HCT116 (cell line): ENCODE data around the gene TCEANC2. TPM values are rescaled to one million over a fixed set of nuclear protein-coding genes. Genes with fewer than 3 reads are reported as not detected.

Source experiments
- ATAC-seq: fragments of 200-7000 bp; cut with Tn5 transposase; 2 replicates; pipeline ENCODE4 v1.9.1; 2020; ENCODE audit warnings: mild to moderate bottlenecking, moderate library complexity
- BruUV-seq: library from RNA; stranded (reverse); fragments of 400-500 nt; replicated peaks from 2 replicates; lab custom pipeline; 2021; lab: Mats Ljungman, UMichigan
- CTCF ChIA-PET: fragments of 300-600 bp; sonication (Branson Sonifier 250); formaldehyde crosslinking; loops from one replicate; lab custom pipeline; 2021; ENCODE audit warnings: antibody characterized with exemption; lab: Charles Lee
- POLR2A ChIA-PET: fragments of 300-600, 350-600 bp; sonication (Branson Sonifier 250); formaldehyde crosslinking; loops from one replicate; lab custom pipeline; 2021; ENCODE audit warnings: antibody characterized with exemption; lab: Charles Lee
- RAD21 ChIA-PET, 2 experiments: fragments of 300-600 bp; sonication (Branson Sonifier 250); formaldehyde crosslinking; loops; one replicate each; lab custom pipeline; 2023; ENCODE audit warnings: low total read pairs in 2 of 2; ENCODE audit not compliant: uncharacterized antibody in 2 of 2, unreplicated experiment in 2 of 2, low non-redundant PET in 1 of 2; lab: Charles Lee
- DNase-seq: peaks from one replicate; pipeline ENCODE4 v3.0.0-alpha.2; 2010; ENCODE audit warnings: low read depth, low spot score
- H2AFZ ChIP-seq: fragments of 200-600 bp; shearing (Covaris generic), sonication (generic); 2 replicates; pipeline ENCODE4 v1.6.1; 2017; ENCODE audit warnings: low read depth, mixed run types, mixed read lengths, antibody characterized with exemption, low read length; ENCODE audit not compliant: poor library complexity, severe bottlenecking
- H3K27ac ChIP-seq: 2 replicates; pipeline ENCODE4 v1.5.1; 2012; ENCODE audit warnings: low read depth, low read length
- H3K27me3 ChIP-seq: fragments of 200-600 bp; sonication (generic); 2 replicates; pipeline ENCODE4 v1.6.1; 2016; ENCODE audit warnings: mixed run types, low read length, mixed read lengths; ENCODE audit not compliant: insufficient read depth
- H3K36me3 ChIP-seq, 2 experiments: fragments of 200-500 bp in 1 of 2; fragments of 200-600 bp in 1 of 2; sonication (Bioruptor generic) in 1 of 2; sonication (generic) in 1 of 2; 2 replicates each; pipeline versions ENCODE4 v1.5.1 to v1.6.1; 2014 to 2016; ENCODE audit warnings: low read length in 2 of 2, inconsistent platforms in 1 of 2, mixed read lengths in 1 of 2, mixed run types in 1 of 2; ENCODE audit not compliant: insufficient read depth in 2 of 2, control insufficient read depth in 1 of 2
- H3K4me1 ChIP-seq, 2 experiments: fragments of 200-600 bp in 1 of 2; sonication (generic) in 1 of 2; 2 replicates each; pipeline versions ENCODE4 v1.5.1 to v1.6.1; 2012 to 2017; ENCODE audit warnings: low read length in 2 of 2, inconsistent platforms in 1 of 2, mild to moderate bottlenecking in 1 of 2, mixed read lengths in 1 of 2, mixed run types in 1 of 2, moderate library complexity in 1 of 2; ENCODE audit not compliant: insufficient read depth in 2 of 2, control insufficient read depth in 1 of 2
- H3K4me2 ChIP-seq: fragments of 200-600 bp; sonication (generic); 2 replicates; pipeline ENCODE4 v1.6.1; 2017; ENCODE audit warnings: mixed run types, low read length, mixed read lengths
- H3K4me3 ChIP-seq, 2 experiments: fragments of 200-600 bp in 1 of 2; sonication (generic) in 1 of 2; replicated peaks in 1 of 2; 2 replicates each; pipeline ENCODE4 v1.5.1; 2011 to 2016; ENCODE audit warnings: low read length in 2 of 2, control low read depth in 1 of 2, low read depth in 1 of 2, mild to moderate bottlenecking in 1 of 2, mixed read lengths in 1 of 2, mixed run types in 1 of 2
- H3K79me2 ChIP-seq: fragments of 200-600 bp; sonication (generic); 2 replicates; pipeline ENCODE4 v1.6.1; 2017; ENCODE audit warnings: mild to moderate bottlenecking, mixed run types, low read length, moderate library complexity, mixed read lengths; ENCODE audit not compliant: insufficient read depth
- H3K9ac ChIP-seq: fragments of 200-600 bp; sonication (generic); 2 replicates; pipeline ENCODE4 v1.6.1; 2016; ENCODE audit warnings: low read length, mixed read lengths
- H3K9me2 ChIP-seq: fragments of 200-600 bp; sonication (generic), shearing (Covaris generic); 2 replicates; pipeline ENCODE4 v1.6.1; 2017; ENCODE audit warnings: mixed run types, mild to moderate bottlenecking, moderate library complexity; ENCODE audit not compliant: insufficient read depth
- H3K9me3 ChIP-seq, 2 experiments: fragments of 200-500 bp in 1 of 2; fragments of 200-600 bp in 1 of 2; sonication (Bioruptor generic) in 1 of 2; sonication (generic) in 1 of 2; 2 replicates each; pipeline ENCODE4 v1.6.1; 2014 to 2017; ENCODE audit warnings: low read length in 2 of 2, mixed read lengths in 2 of 2, inconsistent platforms in 1 of 2, low read depth in 1 of 2, mild to moderate bottlenecking in 1 of 2, mixed run types in 1 of 2, moderate library complexity in 1 of 2; ENCODE audit not compliant: control insufficient read depth in 1 of 2, insufficient read depth in 1 of 2
- H4K20me1 ChIP-seq: fragments of 200-600 bp; sonication (generic), shearing (Covaris generic); 2 replicates; pipeline ENCODE4 v1.6.1; 2017; ENCODE audit warnings: mixed run types, mild to moderate bottlenecking, moderate library complexity; ENCODE audit not compliant: insufficient read depth
- EZH2phosphoT487 ChIP-seq: fragments of 200-600 bp; IDR thresholded peaks from 2 replicates; pipeline ENCODE4 v1.6.1; 2018; ENCODE audit warnings: antibody characterized with exemption, borderline replicate concordance
- SIN3A ChIP-seq: IDR thresholded peaks from 2 replicates; pipeline ENCODE4 v1.6.1; 2012; ENCODE audit warnings: low read depth
- TCF7L2 ChIP-seq: IDR thresholded peaks from 2 replicates; pipeline ENCODE4 v1.7.0; 2011; ENCODE audit warnings: borderline replicate concordance, inconsistent platforms; ENCODE audit not compliant: insufficient read depth, insufficient read length; ENCODE audit errors: extremely low read depth
- ZBTB33 ChIP-seq: IDR thresholded peaks from 2 replicates; pipeline ENCODE4 v1.6.1; 2011; ENCODE audit warnings: mild to moderate bottlenecking, low read length, moderate library complexity; ENCODE audit not compliant: insufficient replicate concordance; ENCODE audit errors: extremely low read depth
- intact Hi-C: fragments of 100-400 bp; cut with micrococcal nuclease; formaldehyde crosslinking; loops from 2 replicates; pipeline ENCODE4 v1.10.0; 2022
- total RNA-seq: library from RNA; stranded (reverse); gene quantifications from one replicate; pipeline ENCODE4 v1.2.1, GENCODE V29; 2021; ENCODE audit not compliant: unreplicated experiment

The TCEANC2 gene
- total RNA-seq, 1 experiment from 2014 or later = 5.4 TPM

- no peak for TF ChIP-seq ZBTB33
Measured at GRCh38 chr1:54027848-54028247, 25.6 kb upstream of the TCEANC2 start (continued).

- H3K27me3 ChIP-seq = no peaks in the 10 kb centered on the region
- peaks cover 0 to 3% of the 10 kb centered on the region in 2 experiments; a peak in 1 of 4 replicates for H3K36me3 ChIP-seq
- DNase-seq = no peak
- no peak overlapping the region for H3K9ac ChIP-seq
- TF ChIP-seq SIN3A (no peak), EZH2phosphoT487 (no peak), TCF7L2 (no peak)
- no peaks in the 10 kb centered on the region for H3K9me2 ChIP-seq
- no peaks in the 10 kb centered on the region for H4K20me1 ChIP-seq
- ATAC-seq = no peak
- ChIA-PET RAD21 (no interaction called here), POLR2A (no interaction called here), CTCF (no interaction called here)
- no peak overlapping the region for H3K4me2 ChIP-seq
- no peak overlapping the region for H3K27ac ChIP-seq
- intact Hi-C loops = no loop called here
- H3K9me3 ChIP-seq = no peaks in the 10 kb centered on the region
- H3K79me2 ChIP-seq = no peaks in the 10 kb centered on the region
- H3K4me1 ChIP-seq = no peaks in the 10 kb centered on the region
- H3K4me3 ChIP-seq = no peak overlapping the region
- no peak overlapping the region for H2AFZ ChIP-seq
- BruUV-seq = no TSS peak
Measured at GRCh38 chr1:54028306-54029251, 24.8 kb upstream of the TCEANC2 start.
